Natural killer cell treated with Interleukin-12 subunit alpha and Interleukin-12 subunit beta and Interleukin-15 and Interleukin-18, amount 100 ng/mL, for 72 hours (primary cell): Measurements from ENCODE around the gene ELF5. TPM values are rescaled to one million over a fixed set of nuclear protein-coding genes. Genes with fewer than 3 reads are reported as not detected.

ENCODE experiments used
- ATAC-seq, 2 donors: fragments of 150-1000 bp; cut with Tn5 transposase in 1 of 2; sonication (Bioruptor Pico), chemical (Tn5 transposase) in 1 of 2; 2 replicates each; pipeline ENCODE4 v1.10.0; 2021
- DNase-seq: peaks from one replicate; pipeline ENCODE4 v3.0.0; 2022; ENCODE audit warnings: low spot score
- H3K27ac Mint-ChIP-seq, 2 donors: 1 replicate in 1 of 2; 2 replicates in 1 of 2; pipeline ENCODE4 v1.8.0; 2022; ENCODE audit warnings: mixed read lengths in 2 of 2, mild to moderate bottlenecking in 1 of 2, moderate library complexity in 1 of 2
- H3K27me3 Mint-ChIP-seq, 2 donors: 1 replicate in 1 of 2; 2 replicates in 1 of 2; pipeline ENCODE4 v1.8.0; 2022; ENCODE audit warnings: mixed read lengths in 2 of 2
- H3K36me3 Mint-ChIP-seq: one replicate; pipeline ENCODE4 v1.8.0; 2022; ENCODE audit warnings: mixed read lengths
- H3K4me1 Mint-ChIP-seq, 2 donors: 1 replicate in 1 of 2; 2 replicates in 1 of 2; pipeline ENCODE4 v1.8.0; 2022; ENCODE audit warnings: low read depth in 2 of 2, mixed read lengths in 2 of 2, mild to moderate bottlenecking in 1 of 2
- H3K4me3 Mint-ChIP-seq: one replicate; pipeline ENCODE4 v1.8.0; 2022; ENCODE audit warnings: mixed read lengths
- H3K9me3 Mint-ChIP-seq: 2 replicates; pipeline ENCODE4 v1.8.0; 2022; ENCODE audit warnings: mixed read lengths
- total RNA-seq, 2 donors: library from RNA; stranded (reverse); gene quantifications; one replicate each; pipeline ENCODE4 v1.2.3, GENCODE V29; 2022

The ELF5 gene
- total RNA-seq, 2 donors from 2014 or later, result not detected

DNA sequence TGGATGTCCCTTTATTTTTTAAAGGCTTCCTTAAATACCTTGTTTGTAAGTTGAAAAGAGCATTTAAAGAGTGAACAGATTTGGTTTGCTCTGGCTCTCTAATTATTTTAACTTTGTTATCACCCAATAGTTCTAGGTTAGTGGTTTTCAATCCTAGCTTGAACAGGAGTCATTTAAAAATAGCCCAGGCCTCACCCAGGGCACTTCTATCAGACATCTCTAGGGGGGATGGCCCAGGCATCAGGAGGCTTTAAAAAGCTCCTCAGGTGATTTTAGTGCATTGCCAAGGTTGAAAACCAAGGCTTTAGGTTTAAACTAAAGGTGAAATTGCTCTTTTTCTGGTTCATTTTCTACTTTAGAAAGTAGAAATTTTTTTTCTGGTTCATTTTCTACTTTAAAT is 66.5 kb downstream of the ELF5 start:
- ATAC-seq, result no peak
- H3K4me1 Mint-ChIP-seq, result peaks cover 26 to 32% of the 10 kb centered on the region in 2 donors
- no peak for DNase-seq
- H3K27ac Mint-ChIP-seq, result no peak overlapping the region
- H3K36me3 Mint-ChIP-seq, result no peaks in the 10 kb centered on the region
- no peaks in the 10 kb centered on the region for H3K27me3 Mint-ChIP-seq
- H3K4me3 Mint-ChIP-seq, result no peak overlapping the region
- no peaks in the 10 kb centered on the region for H3K9me3 Mint-ChIP-seq

GRCh38 chr11:34446386-34446785 is 67.2 kb downstream of the ELF5 start:
- no peak overlapping the region for H3K27ac Mint-ChIP-seq
- H3K4me3 Mint-ChIP-seq, result no peak overlapping the region
- peaks cover 26 to 32% of the 10 kb centered on the region in 2 donors for H3K4me1 Mint-ChIP-seq
- H3K27me3 Mint-ChIP-seq, result no peaks in the 10 kb centered on the region
- ATAC-seq (no peak), DNase-seq (no peak)
- H3K36me3 Mint-ChIP-seq, result no peaks in the 10 kb centered on the region
- H3K9me3 Mint-ChIP-seq, result no peaks in the 10 kb centered on the region

DNA sequence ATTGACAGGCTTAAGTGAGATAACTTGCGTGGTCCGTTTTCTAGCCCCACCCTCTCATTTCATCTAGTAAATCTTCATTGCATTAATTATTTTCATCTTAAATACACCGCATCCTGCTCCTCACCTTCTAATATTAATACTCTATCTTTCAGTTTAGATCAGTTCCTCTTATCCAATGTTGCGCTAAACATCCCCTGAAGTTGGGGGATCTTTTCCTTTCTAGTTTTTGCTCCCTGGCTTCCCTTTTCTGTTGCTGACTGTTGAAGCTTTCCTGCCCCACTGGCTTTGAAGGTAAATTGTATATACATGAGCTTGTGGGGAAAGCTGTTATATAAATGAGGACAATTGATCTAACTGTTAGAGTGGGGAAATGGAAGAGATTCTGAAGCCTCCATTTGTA is 67.6 kb downstream of the ELF5 start:
- H3K36me3 Mint-ChIP-seq, result no peaks in the 10 kb centered on the region
- no peaks in the 10 kb centered on the region for H3K9me3 Mint-ChIP-seq
- peaks cover 26 to 32% of the 10 kb centered on the region in 2 donors for H3K4me1 Mint-ChIP-seq
- ATAC-seq, result no peak
- H3K4me3 Mint-ChIP-seq, result no peak overlapping the region
- H3K27ac Mint-ChIP-seq, result no peak overlapping the region
- DNase-seq, result no peak
- H3K27me3 Mint-ChIP-seq, result no peaks in the 10 kb centered on the region

DNA sequence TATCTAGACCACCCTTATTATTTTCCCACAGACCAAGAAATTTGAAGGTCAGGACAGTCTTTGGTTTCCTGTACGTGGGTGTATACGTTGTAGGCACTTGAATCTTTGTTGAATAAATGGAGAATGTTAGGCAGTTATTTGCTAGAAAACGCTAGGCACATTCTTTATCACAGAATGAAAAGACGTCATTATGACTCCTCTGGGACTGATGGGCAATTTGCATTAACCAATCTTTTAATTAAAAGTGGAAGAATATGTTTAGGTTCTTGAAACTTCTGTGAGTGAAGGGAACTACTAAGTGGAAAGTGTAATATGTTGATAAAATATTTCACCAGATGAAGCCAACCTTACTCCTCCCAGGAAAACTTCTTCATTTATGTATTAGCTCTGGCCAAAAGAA is 69.2 kb downstream of the ELF5 start:
- H3K4me1 Mint-ChIP-seq, result peaks cover 34 to 36% of the 10 kb centered on the region in 2 donors
- no peak overlapping the region for H3K27ac Mint-ChIP-seq
- no peaks in the 10 kb centered on the region for H3K27me3 Mint-ChIP-seq
- no peak overlapping the region for H3K4me3 Mint-ChIP-seq
- ATAC-seq, result no peak
- no peaks in the 10 kb centered on the region for H3K36me3 Mint-ChIP-seq
- no peaks in the 10 kb centered on the region for H3K9me3 Mint-ChIP-seq
- DNase-seq, result no peak

- DNase-seq (no peak), ATAC-seq (no peak)
- Mint-ChIP-seq H3K4me3 (no peak overlapping the region), H3K27ac (no peak overlapping the region), H3K27me3 (no peaks in the 10 kb centered on the region), H3K4me1 (peaks cover 29 to 31% of the 10 kb centered on the region in 2 donors), H3K9me3 (no peaks in the 10 kb centered on the region), H3K36me3 (no peaks in the 10 kb centered on the region)
Observed at GRCh38 chr11:34443136-34443535, 70.5 kb downstream of the ELF5 start.

DNA sequence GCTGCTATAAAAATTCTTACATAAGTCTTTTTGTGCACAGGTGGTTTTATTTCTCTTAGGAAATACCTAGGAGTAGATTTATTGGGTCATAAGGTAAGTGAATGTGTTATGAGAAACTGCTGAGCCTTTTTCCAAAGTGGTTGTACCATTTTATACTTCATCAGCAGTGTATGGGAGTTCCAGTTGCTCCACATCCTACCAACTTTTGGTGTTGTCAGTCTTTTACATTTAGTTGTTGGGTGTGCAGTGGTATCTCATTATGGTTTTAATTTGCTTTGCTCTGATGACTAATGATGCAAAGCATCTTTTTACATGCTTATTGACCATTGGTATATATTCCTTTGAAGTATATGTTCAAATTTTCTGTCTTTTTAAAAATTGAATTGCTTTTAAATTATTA is 71.8 kb downstream of the ELF5 start:
- peaks cover 19 to 23% of the 10 kb centered on the region in 2 donors for H3K4me1 Mint-ChIP-seq
- no peaks in the 10 kb centered on the region for H3K36me3 Mint-ChIP-seq
- H3K27ac Mint-ChIP-seq, result no peak overlapping the region
- DNase-seq, result no peak
- no peaks in the 10 kb centered on the region for H3K27me3 Mint-ChIP-seq
- H3K9me3 Mint-ChIP-seq, result no peaks in the 10 kb centered on the region
- no peak overlapping the region for H3K4me3 Mint-ChIP-seq
- ATAC-seq, result no peak

DNA sequence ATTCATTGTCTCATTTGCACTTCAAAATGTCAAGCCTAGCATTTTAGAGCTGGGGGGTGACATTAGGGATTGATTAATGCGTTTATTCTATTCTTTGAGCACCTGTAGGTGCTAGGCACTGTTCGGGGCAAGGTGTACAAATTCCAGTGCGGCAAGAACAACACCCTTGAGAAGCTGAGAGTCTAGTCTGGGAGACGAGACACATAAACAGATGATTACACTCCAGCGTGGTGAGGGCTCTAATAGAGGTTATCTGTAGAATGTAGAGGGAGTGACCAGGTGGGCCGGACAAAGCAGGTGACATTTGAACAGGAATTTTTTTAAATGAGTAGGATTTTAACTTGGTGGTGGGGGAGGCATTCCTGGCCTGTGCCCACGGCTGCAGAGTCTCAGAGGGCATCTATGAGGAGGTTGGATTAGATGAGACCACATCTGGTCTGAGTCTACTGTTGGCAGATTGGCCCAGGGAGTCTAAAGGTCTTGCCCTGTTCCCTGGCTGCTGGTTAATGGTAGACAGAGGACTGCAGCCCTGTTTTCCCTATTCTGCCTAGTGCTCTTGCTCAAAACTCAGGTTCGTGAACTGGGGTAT is 73.9 kb downstream of the ELF5 start:
- no peak for ATAC-seq
- Mint-ChIP-seq H3K4me1 (peaks cover 13 to 19% of the 10 kb centered on the region in 2 donors), H3K9me3 (no peaks in the 10 kb centered on the region), H3K4me3 (peak overlapping the region; percentile 83), H3K27ac (peak overlapping the region; percentile 64 to 90), H3K36me3 (no peaks in the 10 kb centered on the region), H3K27me3 (no peaks in the 10 kb centered on the region)
- DNase-seq, result no peak

- H3K4me3 Mint-ChIP-seq, result peak within 1 kb of the TSS; percentile 83
- no peaks in the 10 kb centered on the region for H3K36me3 Mint-ChIP-seq
- DNase-seq, result peak; percentile 98
- H3K27me3 Mint-ChIP-seq, result no peaks in the 10 kb centered on the region
- peaks cover 13 to 16% of the 10 kb centered on the region in 2 donors for H3K4me1 Mint-ChIP-seq
- no peaks in the 10 kb centered on the region for H3K9me3 Mint-ChIP-seq
- H3K27ac Mint-ChIP-seq, result peak within 1 kb of the TSS; percentile 64 to 90
- peak; percentile 99 for ATAC-seq
Observed at GRCh38 chr11:34438529-34439507, 74.8 kb downstream of the ELF5 start, which contains the start of gene CAT. CAT (plus strand) TSS chr11:34438934; CDS start chr11:34439014, 80 bp downstream.

DNA sequence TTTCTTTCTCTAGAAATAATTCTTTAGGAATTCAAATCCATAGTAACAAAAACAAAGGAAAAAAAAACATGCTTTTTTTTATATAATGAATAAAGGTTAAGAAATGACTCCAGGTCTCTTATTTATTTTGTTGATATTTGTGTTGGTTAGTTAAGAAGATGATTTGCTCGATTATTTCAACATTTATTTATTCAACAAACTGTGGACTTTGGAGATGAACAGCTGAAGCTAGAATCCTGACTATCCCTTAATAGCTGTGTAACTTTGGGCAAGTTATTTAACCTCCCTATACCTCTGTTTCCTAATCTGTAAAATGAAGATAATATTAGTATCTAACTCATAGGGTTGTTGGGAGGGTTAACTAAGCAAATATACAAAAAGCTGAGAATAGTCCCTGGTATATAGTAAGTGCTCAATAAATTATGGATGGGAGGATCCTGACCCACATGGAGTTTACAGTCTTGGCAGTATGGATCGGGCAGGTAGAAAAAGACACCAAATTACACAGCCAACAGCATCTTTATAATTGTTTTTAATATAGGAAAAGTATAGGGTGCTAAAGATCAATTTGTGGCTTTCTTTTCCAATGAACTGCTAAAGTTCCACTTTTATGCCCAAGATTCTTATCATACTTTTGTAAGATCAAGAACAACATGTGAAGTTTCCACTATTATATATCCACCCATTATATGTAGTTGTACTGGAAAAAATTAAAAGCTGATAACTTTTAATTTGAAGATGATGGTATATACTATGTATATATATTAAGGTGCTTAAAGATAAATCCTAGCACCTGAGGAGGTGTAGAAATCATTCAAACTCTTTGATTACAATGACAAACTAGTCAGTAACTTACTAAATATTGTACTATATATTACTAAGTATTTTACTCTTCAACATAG is 76.1 kb downstream of the ELF5 start:
- peak overlapping the region; percentile 83 for H3K4me3 Mint-ChIP-seq
- H3K9me3 Mint-ChIP-seq, result no peaks in the 10 kb centered on the region
- no peaks in the 10 kb centered on the region for H3K36me3 Mint-ChIP-seq
- no peak for DNase-seq
- H3K4me1 Mint-ChIP-seq, result peaks cover 13% of the 10 kb centered on the region in 2 donors
- H3K27ac Mint-ChIP-seq, result no peak overlapping the region
- peaks cover 3 to 6% of the 10 kb centered on the region in 2 donors for H3K27me3 Mint-ChIP-seq
- ATAC-seq, result no peak

DNA sequence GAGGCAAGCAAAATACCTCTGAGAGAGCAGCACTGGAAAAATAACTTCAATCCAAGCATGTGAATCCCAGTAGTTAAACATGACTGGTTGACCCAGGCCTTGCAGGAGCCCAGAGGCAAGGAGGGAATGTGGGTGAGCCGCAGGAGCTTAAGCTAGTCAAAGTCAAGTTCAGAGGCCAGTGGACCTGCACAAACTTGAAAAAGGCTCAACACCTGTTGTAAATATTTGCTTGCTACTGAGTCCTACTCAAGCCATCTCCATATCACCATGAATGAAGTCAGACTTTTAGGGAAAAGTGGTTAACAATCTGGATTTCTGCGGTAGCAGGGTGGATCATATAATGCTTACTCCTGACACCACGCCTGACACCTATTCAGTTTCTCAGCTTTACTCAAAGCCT is 79.7 kb downstream of the ELF5 start:
- no peaks in the 10 kb centered on the region for H3K36me3 Mint-ChIP-seq
- H3K27me3 Mint-ChIP-seq, result peaks cover 12 to 19% of the 10 kb centered on the region in 2 donors
- DNase-seq, result no peak
- H3K27ac Mint-ChIP-seq, result no peak overlapping the region
- H3K4me3 Mint-ChIP-seq, result no peak overlapping the region
- ATAC-seq, result no peak
- H3K4me1 Mint-ChIP-seq, result peaks cover 0 to under 1% of the 10 kb centered on the region in 2 donors
- H3K9me3 Mint-ChIP-seq, result no peaks in the 10 kb centered on the region

DNA sequence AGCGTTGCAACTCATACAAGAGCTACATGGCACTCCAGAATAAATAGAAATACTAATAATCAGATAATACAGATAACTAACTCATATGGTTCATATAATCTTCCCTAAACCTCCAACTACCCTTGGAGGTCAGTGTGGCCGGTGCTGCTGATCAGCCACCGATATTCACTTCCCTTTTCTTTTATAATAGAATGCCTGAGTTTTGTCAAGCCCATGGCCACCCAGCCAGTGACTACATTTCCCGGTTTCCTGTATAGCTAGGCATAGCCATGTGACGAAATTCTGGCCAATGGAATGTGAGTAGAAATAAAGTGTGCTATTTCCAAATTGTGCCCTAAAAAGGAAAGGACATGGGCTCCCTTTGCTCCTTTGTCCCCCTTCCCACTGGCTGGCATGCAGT is 80.8 kb downstream of the ELF5 start:
- H3K4me1 Mint-ChIP-seq, result no peaks in the 10 kb centered on the region
- no peak overlapping the region for H3K27ac Mint-ChIP-seq
- H3K9me3 Mint-ChIP-seq, result no peaks in the 10 kb centered on the region
- no peak overlapping the region for H3K4me3 Mint-ChIP-seq
- DNase-seq (no peak), ATAC-seq (no peak)
- no peaks in the 10 kb centered on the region for H3K36me3 Mint-ChIP-seq
- H3K27me3 Mint-ChIP-seq, result peaks cover 12 to 21% of the 10 kb centered on the region in 2 donors

DNA sequence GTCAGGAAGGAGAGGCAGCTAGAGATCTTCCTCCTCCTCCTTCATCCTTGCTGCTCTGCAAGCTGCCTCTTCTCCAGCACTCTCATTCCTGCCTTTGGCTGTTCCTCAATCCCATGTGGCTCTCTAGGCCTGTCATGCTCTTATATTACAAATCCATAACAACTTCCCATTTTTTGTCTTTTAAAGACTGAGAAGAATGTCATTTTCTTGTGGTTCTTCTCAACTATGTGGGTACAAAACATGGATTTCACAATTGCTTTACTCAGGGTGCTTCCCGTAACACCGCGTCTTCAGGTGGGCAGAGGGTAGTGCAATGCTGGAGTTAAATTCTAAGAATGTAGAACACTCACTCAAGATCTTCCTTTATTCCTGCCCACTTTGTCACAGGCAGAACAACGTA is 81.6 kb downstream of the ELF5 start:
- ATAC-seq, result no peak
- H3K27ac Mint-ChIP-seq, result no peak overlapping the region
- no peaks in the 10 kb centered on the region for H3K9me3 Mint-ChIP-seq
- no peak for DNase-seq
- H3K27me3 Mint-ChIP-seq, result peaks cover 14 to 21% of the 10 kb centered on the region in 2 donors
- no peak overlapping the region for H3K4me3 Mint-ChIP-seq
- H3K36me3 Mint-ChIP-seq, result no peaks in the 10 kb centered on the region
- H3K4me1 Mint-ChIP-seq, result no peaks in the 10 kb centered on the region
